H9 (cell line): ENCODE data around the gene SIGLEC1. TPM values are rescaled to one million over a fixed set of nuclear protein-coding genes. Genes with fewer than 3 reads are reported as not detected.

Experiments
- DNase-seq: peaks from one replicate; pipeline ENCODE4 v3.0.0-alpha.2; 2017
- H2AFZ ChIP-seq: one replicate; pipeline ENCODE4 v1.6.1; 2013; ENCODE audit warnings: mild to moderate bottlenecking, low read length, control low read depth, moderate library complexity
- H2AK5ac ChIP-seq: 2 replicates; pipeline ENCODE4 v1.6.1; 2013; ENCODE audit warnings: low read length, control low read depth, mixed read lengths; ENCODE audit not compliant: insufficient read length
- H2BK120ac ChIP-seq: one replicate; pipeline ENCODE4 v1.6.1; 2013; ENCODE audit warnings: low read depth, mild to moderate bottlenecking, low read length, control low read depth, inconsistent platforms; ENCODE audit not compliant: poor library complexity, severe bottlenecking
- H2BK12ac ChIP-seq: 2 replicates; pipeline ENCODE4 v1.6.1; 2013; ENCODE audit warnings: low read length, control low read depth, mixed read lengths, low read depth; ENCODE audit not compliant: insufficient read length
- H2BK15ac ChIP-seq: 2 replicates; pipeline ENCODE4 v1.6.1; 2013; ENCODE audit warnings: low read depth, low read length, control low read depth
- H2BK20ac ChIP-seq: one replicate; pipeline ENCODE4 v1.6.1; 2013; ENCODE audit warnings: low read depth, mild to moderate bottlenecking, low read length, control low read depth, inconsistent platforms; ENCODE audit not compliant: poor library complexity, severe bottlenecking
- H2BK5ac ChIP-seq: 2 replicates; pipeline ENCODE4 v1.6.1; 2013; ENCODE audit warnings: low read length, control low read depth, mixed read lengths; ENCODE audit not compliant: insufficient read length
- H3K14ac ChIP-seq: 2 replicates; pipeline ENCODE4 v1.6.1; 2013; ENCODE audit warnings: low read length, control low read depth; ENCODE audit not compliant: insufficient read depth
- H3K18ac ChIP-seq: 2 replicates; pipeline ENCODE4 v1.6.1; 2013; ENCODE audit warnings: low read depth, mild to moderate bottlenecking, mixed read lengths, low read length, control low read depth; ENCODE audit not compliant: insufficient read length
- H3K23ac ChIP-seq: 2 replicates; pipeline ENCODE4 v1.6.1; 2013; ENCODE audit warnings: low read length, control low read depth, mixed read lengths, low read depth; ENCODE audit not compliant: insufficient read length
- H3K23me2 ChIP-seq: 2 replicates; pipeline ENCODE4 v1.6.1; 2013; ENCODE audit warnings: low read depth, mild to moderate bottlenecking, mixed read lengths, low read length, control low read depth; ENCODE audit not compliant: insufficient read length, poor library complexity, severe bottlenecking
- H3K27ac ChIP-seq: 2 replicates; pipeline ENCODE4 v1.5.1; 2013; ENCODE audit warnings: low read length, control low read depth, mixed read lengths, low read depth; ENCODE audit not compliant: insufficient read length
- H3K27me3 ChIP-seq: 2 replicates; pipeline ENCODE4 v1.6.1; 2013; ENCODE audit warnings: low read length, control low read depth, inconsistent platforms; ENCODE audit not compliant: insufficient read depth
- H3K4ac ChIP-seq: 2 replicates; pipeline ENCODE4 v1.6.1; 2013; ENCODE audit warnings: low read depth, mild to moderate bottlenecking, control low read depth, inconsistent platforms, low read length, moderate library complexity
- H3K4me1 ChIP-seq: 2 replicates; pipeline ENCODE4 v1.6.1; 2013; ENCODE audit warnings: low read length, control low read depth, inconsistent platforms; ENCODE audit not compliant: insufficient read depth
- H3K4me2 ChIP-seq: 2 replicates; pipeline ENCODE4 v1.6.1; 2013; ENCODE audit warnings: low read length, control low read depth, mixed read lengths; ENCODE audit not compliant: insufficient read length, insufficient read depth
- H3K56ac ChIP-seq: 2 replicates; pipeline ENCODE4 v1.6.1; 2013; ENCODE audit warnings: low read depth, mild to moderate bottlenecking, mixed read lengths, low read length, control low read depth; ENCODE audit not compliant: insufficient read length
- H3K79me1 ChIP-seq: 2 replicates; pipeline ENCODE4 v1.6.1; 2013; ENCODE audit warnings: low read depth, mild to moderate bottlenecking, moderate library complexity, low read length, control low read depth, inconsistent platforms; ENCODE audit not compliant: insufficient read depth, poor library complexity, severe bottlenecking
- H3K79me2 ChIP-seq: 2 replicates; pipeline ENCODE4 v1.6.1; 2013; ENCODE audit warnings: low read length, control low read depth, inconsistent platforms; ENCODE audit not compliant: insufficient read depth
- H3K9ac ChIP-seq: 2 replicates; pipeline ENCODE4 v1.6.1; 2013; ENCODE audit warnings: low read length, control low read depth, mixed read lengths; ENCODE audit not compliant: insufficient read length; ENCODE audit errors: extremely low read depth
- H3K9me3 ChIP-seq: one replicate; pipeline ENCODE4 v1.6.1; 2013; ENCODE audit warnings: low read depth, low read length, inconsistent platforms; ENCODE audit not compliant: control insufficient read depth
- H3T11ph ChIP-seq: one replicate; pipeline ENCODE4 v1.6.1; 2013; ENCODE audit warnings: mild to moderate bottlenecking, low read length, control low read depth, inconsistent platforms
- H4K20me1 ChIP-seq: one replicate; pipeline ENCODE4 v1.6.1; 2013; ENCODE audit not compliant: control insufficient read depth, insufficient read length, insufficient read depth
- H4K5ac ChIP-seq: 2 replicates; pipeline ENCODE4 v1.6.1; 2013; ENCODE audit warnings: low read depth, mild to moderate bottlenecking, mixed read lengths, low read length, control low read depth; ENCODE audit not compliant: insufficient read length
- H4K8ac ChIP-seq: replicated peaks from 2 replicates; pipeline ENCODE4 v1.6.1; 2013; ENCODE audit warnings: low read length, control low read depth, mixed read lengths, low read depth; ENCODE audit not compliant: insufficient read length
- H4K91ac ChIP-seq: 2 replicates; pipeline ENCODE4 v1.6.1; 2013; ENCODE audit warnings: low read depth, mild to moderate bottlenecking, moderate library complexity, mixed read lengths, low read length, control low read depth; ENCODE audit not compliant: insufficient read length
- H3K27ac Mint-ChIP-seq, 3 experiments: 2 replicates in 2 of 3; 3 replicates in 1 of 3; pipeline ENCODE4 v1.8.0; 2020 to 2021; ENCODE audit warnings: mixed read lengths in 3 of 3, mild to moderate bottlenecking in 1 of 3, moderate library complexity in 1 of 3
- H3K27me3 Mint-ChIP-seq: 2 replicates; pipeline ENCODE4 v1.8.0; 2021; ENCODE audit warnings: low read depth, mild to moderate bottlenecking, moderate library complexity, mixed read lengths
- H3K36me3 Mint-ChIP-seq, 3 experiments: 2 replicates in 2 of 3; 3 replicates in 1 of 3; pipeline ENCODE4 v1.8.0; 2020 to 2021; ENCODE audit warnings: low read depth in 3 of 3, mixed read lengths in 3 of 3; ENCODE audit not compliant: insufficient read depth in 1 of 3
- H3K4me1 Mint-ChIP-seq, 2 experiments: 2 replicates each; pipeline ENCODE4 v1.8.0; 2020; ENCODE audit warnings: mixed read lengths in 2 of 2
- H3K4me3 Mint-ChIP-seq, 2 experiments: 2 replicates in 1 of 2; 3 replicates in 1 of 2; pipeline ENCODE4 v1.8.0; 2020 to 2021; ENCODE audit warnings: mild to moderate bottlenecking in 2 of 2, mixed read lengths in 2 of 2, moderate library complexity in 1 of 2
- H3K9me3 Mint-ChIP-seq, 2 experiments: 2 replicates in 1 of 2; 3 replicates in 1 of 2; pipeline ENCODE4 v1.8.0; 2020; ENCODE audit warnings: mild to moderate bottlenecking in 2 of 2, mixed read lengths in 2 of 2, moderate library complexity in 1 of 2
- CTCF ChIP-seq: fragments of 200-600 bp; sonication (generic); conservative IDR thresholded peaks from 3 replicates; pipeline ENCODE4 v1.8.0; 2021; ENCODE audit warnings: antibody characterized with exemption, mild to moderate bottlenecking
- WGBS: extraction: QIAGEN DNeasy Blood & Tissue Kit; methylation state at CpG from one replicate; pipeline ENCODE4 v1.1.7; 2013; ENCODE audit warnings: missing lambda C conversion rate, low lambda C conversion rate, mixed read lengths; ENCODE audit not compliant: insufficient read length; ENCODE audit errors: extremely low coverage; 5-methylcytosine and 5-hydroxymethylcytosine counted together
- total RNA-seq: library from RNA; stranded (reverse); gene quantifications from 2 replicates; pipeline ENCODE4 v1.2.1, GENCODE V29; 2021

SIGLEC1 gene
- total RNA-seq, 1 experiment from 2014 or later, result not detected

- H3K9me3 ChIP-seq, result no peaks in the 10 kb centered on the region
- no peak overlapping the region for H2AFZ ChIP-seq
- H3K4me2 ChIP-seq, result no peak overlapping the region
These were observed 40.3 kb downstream of the SIGLEC1 start for GRCh38 chr20:3671986-3672546.

More at GRCh38 chr20:3671986-3672546, 40.3 kb downstream of the SIGLEC1 start:
- Histone ChIP-seq H3K4me1 (no peaks in the 10 kb centered on the region), H3K23ac (no peak overlapping the region), H4K91ac (no peak overlapping the region), H3K27me3 (0 out of 2 replicates have a peak, but pooled peaks cover 2% of the 10 kb centered on the region), H3K79me2 (no peaks in the 10 kb centered on the region), H3K27ac (no peak overlapping the region), H3T11ph (no peak overlapping the region), H2BK12ac (no peak overlapping the region), H3K18ac (no peak overlapping the region), H3K23me2 (no peaks in the 10 kb centered on the region), H2BK15ac (no peak overlapping the region), H2BK120ac (no peak overlapping the region), H3K56ac (no peak overlapping the region), H3K14ac (no peak overlapping the region), H4K20me1 (no peaks in the 10 kb centered on the region), H3K9ac (no peak overlapping the region), H2AK5ac (no peak overlapping the region), H2BK20ac (no peak overlapping the region), H2BK5ac (no peak overlapping the region), H4K8ac (no peak overlapping the region), H4K5ac (no peak overlapping the region), H3K79me1 (no peaks in the 10 kb centered on the region), H3K4ac (no peak overlapping the region)
- no CpG with 5 or more reads among the region's 23 CpGs for WGBS
- H3K27me3 Mint-ChIP-seq, result peaks cover 28% of the 10 kb centered on the region
- H3K4me3 Mint-ChIP-seq, result no peak overlapping the region
- no peak overlapping the region for H3K27ac Mint-ChIP-seq
- DNase-seq, result no peak
- TF ChIP-seq CTCF, result no peak
- peaks cover 17 to 23% of the 10 kb centered on the region in 2 experiments for H3K4me1 Mint-ChIP-seq
- peaks cover 0 to 3% of the 10 kb centered on the region in 2 experiments; a peak in 1 of 5 replicates for H3K9me3 Mint-ChIP-seq
- 0 out of 7 replicates have a peak, but pooled peaks cover 0 to 3% (median 0%) of the 10 kb centered on the region in 3 experiments for H3K36me3 Mint-ChIP-seq
